Stimulated activated CD8-positive, alpha-beta memory T cell treated with anti-CD3 and anti-CD28 coated beads, Interleukin-7, amount 100 ng/mL, for 48 hours (primary cell): ENCODE results near the gene VPS29.

Experiments
- DNase-seq, 2 donors: peaks; one replicate each; pipeline ENCODE4 v3.0.0-alpha.2; 2020; ENCODE audit warnings: low read depth in 1 of 2; ENCODE audit errors: extremely low read depth in 1 of 2

VPS29 gene

GRCh38 chr12:110451263-110451662 is 50.6 kb downstream of the VPS29 start:
- DNase-seq: no peak

GRCh38 chr12:110449799-110450497 is 52.0 kb downstream of the VPS29 start, which contains the start of gene ARPC3:
TSS of gene ARPC3 (minus strand) at chr12:110450337. CDS start at chr12:110450260, 77 bp downstream.
- DNase-seq: peak; percentile 90 to 91

GRCh38 chr12:110444455-110444854 is 57.5 kb downstream of the VPS29 start:
- no peak for DNase-seq
